HEK293T (cell line): ENCODE measurements around the gene MMP14.
"Not testable (repeated sequence)": the region's sequence is repeated elsewhere in the genome, so short reads cannot be mapped to it uniquely, and the experiment has no call there.

Experiments
- CTCF ChIA-PET: fragments of 350-600 bp; formaldehyde crosslinking; extraction: SDS; loops from one replicate; lab custom pipeline; 2021; ENCODE audit warnings: antibody characterized with exemption, inconsistent platforms; lab: Yijun Ruan, JAX
- POLR2A ChIA-PET: fragments of 350-600 bp; formaldehyde crosslinking; extraction: SDS; loops from one replicate; lab custom pipeline; 2020; ENCODE audit warnings: antibody characterized with exemption, inconsistent platforms; lab: Yijun Ruan, JAX
- DNase-seq: peaks from one replicate; pipeline ENCODE4 v3.0.0; 2012; ENCODE audit warnings: mixed read lengths; ENCODE audit errors: extremely low spot score
- ARNT ChIP-seq: fragments of 450-650 bp; IDR thresholded peaks from 2 replicates; pipeline ENCODE4 v1.6.1; 2017; ENCODE audit warnings: mild to moderate bottlenecking
- BHLHE40 ChIP-seq: fragments of 450-650 bp; IDR thresholded peaks from 2 replicates; pipeline ENCODE4 v1.6.1; 2016; ENCODE audit warnings: mild to moderate bottlenecking, moderate library complexity, borderline replicate concordance
- CTBP1 ChIP-seq: fragments of 450-650 bp; IDR thresholded peaks from 2 replicates; pipeline ENCODE4 v1.6.1; 2016; ENCODE audit warnings: borderline replicate concordance
- ELF4 ChIP-seq: fragments of 450-650 bp; IDR thresholded peaks from 2 replicates; pipeline ENCODE4 v1.6.1; 2017; ENCODE audit warnings: antibody characterized with exemption
- FOXA1 ChIP-seq: fragments of 450-650 bp; IDR thresholded peaks from 2 replicates; pipeline ENCODE4 v1.6.1; 2016; ENCODE audit warnings: mild to moderate bottlenecking
- FOXK2 ChIP-seq: fragments of 450-650 bp; IDR thresholded peaks from 2 replicates; pipeline ENCODE4 v1.6.1; 2016; ENCODE audit warnings: mild to moderate bottlenecking
- FOXM1 ChIP-seq: fragments of 450-650 bp; IDR thresholded peaks from 2 replicates; pipeline ENCODE4 v1.6.1; 2017; ENCODE audit warnings: mild to moderate bottlenecking, borderline replicate concordance
- HDGF ChIP-seq: fragments of 450-650 bp; IDR thresholded peaks from 2 replicates; pipeline ENCODE4 v1.6.1; 2017; ENCODE audit warnings: antibody characterized with exemption, borderline replicate concordance
- L3MBTL2 ChIP-seq: fragments of 450-650 bp; conservative IDR thresholded peaks from 2 replicates; pipeline ENCODE4 v1.6.1; 2016; ENCODE audit warnings: mild to moderate bottlenecking
- LEF1 ChIP-seq: fragments of 450-650 bp; IDR thresholded peaks from 2 replicates; pipeline ENCODE4 v1.6.1; 2017; ENCODE audit warnings: mild to moderate bottlenecking, borderline replicate concordance
- NFRKB ChIP-seq: fragments of 450-650 bp; IDR thresholded peaks from 2 replicates; pipeline ENCODE4 v1.6.1; 2016; ENCODE audit warnings: mild to moderate bottlenecking, moderate library complexity
- PKNOX1 ChIP-seq: fragments of 450-650 bp; IDR thresholded peaks from 2 replicates; pipeline ENCODE4 v1.6.1; 2016
- SP1 ChIP-seq: fragments of 450-650 bp; IDR thresholded peaks from 2 replicates; pipeline ENCODE4 v1.6.1; 2017
- SUZ12 ChIP-seq: fragments of 450-650 bp; IDR thresholded peaks from 2 replicates; pipeline ENCODE4 v1.6.1; 2016; ENCODE audit warnings: mild to moderate bottlenecking
- TARDBP ChIP-seq: fragments of 450-650 bp; IDR thresholded peaks from 2 replicates; pipeline ENCODE4 v1.6.1; 2016
- ZNF384 ChIP-seq: fragments of 450-650 bp; IDR thresholded peaks from 2 replicates; pipeline ENCODE4 v1.6.1; 2016

MMP14 gene

GRCh38 chr14:22824711-22825359 is 11.6 kb upstream of the MMP14 start:
- POLR2A ChIA-PET: no interaction called here

GRCh38 chr14:22829076-22829660 is 7.2 kb upstream of the MMP14 start:
- DNase-seq, CTCF ChIA-PET: not testable (repeated sequence)
- POLR2A ChIA-PET: interaction anchor here (0.8 to 1.1 kb wide), 3 partner anchors 20 to 57 kb away, joined by 3 read pairs; no protein-coding TSS in a partner anchor

More at GRCh38 chr14:22824711-22825359, 11.6 kb upstream of the MMP14 start:
- DNase-seq: no peak
- TF ChIP-seq BHLHE40: no peak
- no peak for TF ChIP-seq CTBP1
- TF ChIP-seq FOXK2: no peak
- no peak for TF ChIP-seq ELF4
- TF ChIP-seq PKNOX1: no peak
- no peak for TF ChIP-seq NFRKB
- no peak for TF ChIP-seq ZNF384
- TF ChIP-seq FOXM1: no peak
- CTCF ChIA-PET: interaction anchor here (0.7 to 3.3 kb wide), 4 partner anchors 27 to 268 kb away, joined by 3 to 62 read pairs (median 8); no protein-coding TSS in a partner anchor

GRCh38 chr14:22829661-22830442 is 6.5 kb upstream of the MMP14 start, which contains the start of gene MRPL52:
MRPL52 (plus strand) TSS chr14:22829887; CDS start chr14:22829913, 26 bp downstream.
- ChIA-PET CTCF (interaction anchor here (0.7 to 1.3 kb wide), 3 partner anchors 11 to 1357 kb away, joined by 4 to 5 read pairs (median 4); no protein-coding TSS in a partner anchor), POLR2A (interaction anchor here (0.7 to 1.3 kb wide), 8 partner anchors 8 to 64 kb away, joined by 3 to 11 read pairs (median 4); partner anchors contain the start of gene OXA1L)

GRCh38 chr14:22830443-22831010 is 5.9 kb upstream of the MMP14 start:
- ChIA-PET CTCF (interaction anchor here (0.7 to 1.3 kb wide), 3 partner anchors 10 to 1357 kb away, joined by 4 to 5 read pairs (median 4); no protein-coding TSS in a partner anchor), POLR2A (interaction anchor here (0.7 to 1.3 kb wide), 5 partner anchors 8 to 64 kb away, joined by 3 to 11 read pairs (median 6); partner anchors contain the start of gene OXA1L)
- TF ChIP-seq ZNF384: no peak
- no peak for TF ChIP-seq FOXK2
- no peak for TF ChIP-seq NFRKB
- no peak for TF ChIP-seq SUZ12
- no peak for TF ChIP-seq PKNOX1
- no peak for TF ChIP-seq LEF1
- no peak for TF ChIP-seq FOXA1
- TF ChIP-seq HDGF: no peak
- TF ChIP-seq ELF4: no peak
- no peak for TF ChIP-seq TARDBP
- no peak for TF ChIP-seq BHLHE40
- no peak for TF ChIP-seq SP1
- no peak for TF ChIP-seq FOXM1
- TF ChIP-seq CTBP1: no peak
- no peak for TF ChIP-seq ARNT
- TF ChIP-seq L3MBTL2: no peak
- DNase-seq: no peak

More at GRCh38 chr14:22829661-22830442, 6.5 kb upstream of the MMP14 start, which contains the start of gene MRPL52:
- DNase-seq: peak; percentile 89
- no peak for TF ChIP-seq ZNF384
- TF ChIP-seq PKNOX1: no peak
- peak; percentile 73 for TF ChIP-seq ELF4
- TF ChIP-seq CTBP1: no peak
- TF ChIP-seq LEF1: no peak
- no peak for TF ChIP-seq ARNT
- TF ChIP-seq FOXM1: no peak
- TF ChIP-seq SP1: no peak
- no peak for TF ChIP-seq BHLHE40
- no peak for TF ChIP-seq TARDBP
- TF ChIP-seq FOXA1: no peak
- no peak for TF ChIP-seq HDGF
- TF ChIP-seq NFRKB: peak; percentile 35; the same call in 1 of the 2 replicates
- TF ChIP-seq FOXK2: no peak
- TF ChIP-seq SUZ12: no peak
- TF ChIP-seq L3MBTL2: peak; percentile 24; the same call in 1 of the 2 replicates

GRCh38 chr14:22835505-22835904 is 880 bp upstream of the MMP14 start:
- TF ChIP-seq PKNOX1: no peak
- TF ChIP-seq SP1: no peak
- POLR2A ChIA-PET: interaction anchor here (1.9 kb wide), 1 partner anchor 12 kb away, joined by 7 read pairs; no protein-coding TSS in a partner anchor

More at GRCh38 chr14:22835505-22835904, 880 bp upstream of the MMP14 start:
- CTCF ChIA-PET: interaction anchor here (0.6 to 1.0 kb wide), 2 partner anchors 17 to 19 kb away, joined by 3 read pairs; no protein-coding TSS in a partner anchor
- no peak for DNase-seq
